GM10266 (cell line): Measurements from ENCODE around the gene ERG.

ENCODE experiments used
- DNase-seq: peaks from one replicate; pipeline ENCODE4 v3.0.0; 2012; ENCODE audit errors: extremely low spot score
- TF ChIP-seq, protein P1 (sequence below): IDR thresholded peaks from 2 replicates; pipeline ENCODE4 v1.5.1; 2012; ENCODE audit warnings: mild to moderate bottlenecking, low read depth; ENCODE audit not compliant: control insufficient read depth, insufficient read depth; ENCODE audit errors: missing control alignments

Gene ERG

GRCh38 chr21:38359835-38360234 lies 138.4 kb downstream of the ERG start:
- TF ChIP-seq, protein P1, sequence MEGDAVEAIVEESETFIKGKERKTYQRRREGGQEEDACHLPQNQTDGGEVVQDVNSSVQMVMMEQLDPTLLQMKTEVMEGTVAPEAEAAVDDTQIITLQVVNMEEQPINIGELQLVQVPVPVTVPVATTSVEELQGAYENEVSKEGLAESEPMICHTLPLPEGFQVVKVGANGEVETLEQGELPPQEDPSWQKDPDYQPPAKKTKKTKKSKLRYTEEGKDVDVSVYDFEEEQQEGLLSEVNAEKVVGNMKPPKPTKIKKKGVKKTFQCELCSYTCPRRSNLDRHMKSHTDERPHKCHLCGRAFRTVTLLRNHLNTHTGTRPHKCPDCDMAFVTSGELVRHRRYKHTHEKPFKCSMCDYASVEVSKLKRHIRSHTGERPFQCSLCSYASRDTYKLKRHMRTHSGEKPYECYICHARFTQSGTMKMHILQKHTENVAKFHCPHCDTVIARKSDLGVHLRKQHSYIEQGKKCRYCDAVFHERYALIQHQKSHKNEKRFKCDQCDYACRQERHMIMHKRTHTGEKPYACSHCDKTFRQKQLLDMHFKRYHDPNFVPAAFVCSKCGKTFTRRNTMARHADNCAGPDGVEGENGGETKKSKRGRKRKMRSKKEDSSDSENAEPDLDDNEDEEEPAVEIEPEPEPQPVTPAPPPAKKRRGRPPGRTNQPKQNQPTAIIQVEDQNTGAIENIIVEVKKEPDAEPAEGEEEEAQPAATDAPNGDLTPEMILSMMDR: no peak
- no peak for DNase-seq

GRCh38 chr21:38359090-38359489 lies 139.2 kb downstream of the ERG start:
- DNase-seq: no peak
- TF ChIP-seq, protein P1: no peak

DNA sequence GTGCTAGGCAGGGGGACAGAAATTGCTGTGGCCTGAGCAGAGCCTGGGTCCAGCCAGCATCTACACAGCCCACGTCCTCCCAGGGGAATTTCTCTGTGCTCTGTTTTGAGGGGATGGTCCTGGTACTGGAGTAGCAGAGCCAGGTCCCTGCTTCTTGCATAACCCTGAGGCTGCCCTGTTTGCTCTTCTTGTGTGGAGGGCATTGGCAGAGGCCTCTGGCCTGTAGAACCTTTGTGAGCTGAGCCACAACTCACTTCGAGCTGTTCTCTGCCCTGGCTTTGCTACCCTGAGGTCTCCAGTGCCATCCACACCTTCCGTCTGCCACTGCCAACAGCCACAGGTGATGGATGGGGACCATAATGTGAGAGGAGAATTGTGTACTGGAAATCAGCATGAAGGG lies 139.6 kb downstream of the ERG start:
- no peak for DNase-seq
- TF ChIP-seq, protein P1: no peak

DNA sequence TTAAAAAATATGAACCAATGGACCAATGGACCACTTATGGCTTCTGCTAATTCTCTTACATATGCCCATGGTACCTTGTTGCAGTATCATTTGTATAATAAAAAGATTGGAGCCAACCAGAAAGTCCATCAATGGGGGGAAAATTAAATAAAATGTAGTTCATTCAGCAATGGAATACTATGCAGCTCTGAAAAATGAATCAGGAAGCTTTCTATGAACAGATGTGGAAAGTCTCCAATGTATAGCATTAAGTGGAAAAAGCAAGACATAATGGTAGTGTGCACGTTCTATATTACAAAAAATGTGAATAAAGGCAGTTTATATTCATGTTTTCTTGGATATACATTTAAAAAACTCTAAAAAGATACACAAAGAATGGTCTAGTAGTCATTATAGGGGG lies 140.2 kb downstream of the ERG start:
- TF ChIP-seq, protein P1: no peak
- DNase-seq: no peak

DNA sequence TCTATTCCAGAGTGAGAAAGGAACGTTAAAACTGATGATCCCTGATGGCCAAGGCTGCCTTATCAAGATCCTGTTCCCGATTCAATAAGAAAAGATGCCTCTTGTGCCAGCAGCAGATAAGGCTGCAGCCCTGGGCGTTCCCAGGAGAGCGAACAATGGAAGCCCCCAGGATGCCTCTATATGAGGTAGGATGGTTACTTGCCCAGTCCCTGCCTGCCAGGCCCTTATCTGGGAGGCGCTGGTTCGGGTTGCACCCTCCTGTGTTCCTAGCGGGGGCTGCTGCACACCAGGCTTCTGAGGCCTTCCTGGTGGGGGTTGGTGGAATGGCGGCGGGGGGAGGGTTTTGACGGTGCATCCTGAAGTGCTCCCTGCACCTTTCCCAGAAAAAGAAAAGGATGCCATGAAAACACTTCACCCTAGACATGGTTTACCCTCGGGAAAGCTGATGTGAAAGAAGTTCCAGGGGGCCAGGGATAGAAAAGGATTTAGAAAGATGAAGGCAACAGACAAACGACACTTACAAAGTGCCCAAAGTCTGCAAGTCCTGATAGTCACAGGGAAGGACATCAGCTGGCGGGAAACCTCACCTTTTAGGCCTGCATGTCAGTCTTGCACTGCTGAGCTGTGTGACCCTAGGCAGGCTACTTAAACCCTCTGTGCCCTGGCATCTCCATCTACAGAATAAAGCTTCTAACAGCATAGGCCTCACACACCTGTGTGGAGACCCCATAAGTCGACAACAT lies 141.2 kb downstream of the ERG start:
- TF ChIP-seq, protein P1: no peak
- DNase-seq: no peak

GRCh38 chr21:38355992-38356781 lies 142.1 kb downstream of the ERG start:
- peak; percentile 71 for DNase-seq
- TF ChIP-seq, protein P1: peak; percentile 92

DNA sequence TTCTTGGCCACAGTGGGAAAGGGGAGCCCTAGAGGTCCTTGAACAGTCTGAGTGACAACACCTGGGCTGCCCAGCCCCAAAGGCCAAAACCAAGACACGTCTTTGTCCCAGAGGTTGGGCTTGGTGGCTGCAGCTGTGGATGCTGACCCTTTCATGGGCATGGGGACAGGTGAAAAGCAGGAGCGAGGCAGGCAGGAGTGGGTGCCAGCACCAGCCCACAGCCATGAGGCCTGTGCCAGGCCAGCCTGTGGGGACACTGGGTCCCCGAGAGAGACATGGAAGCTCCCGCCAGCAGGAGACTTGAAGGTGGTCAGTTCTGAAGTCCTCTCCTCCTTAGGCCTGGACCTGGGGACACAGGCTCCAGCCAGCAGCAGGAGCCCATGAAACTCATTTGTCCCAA lies 142.9 kb downstream of the ERG start:
- no peak for DNase-seq
- TF ChIP-seq, protein P1: no peak
